Gastroesophageal sphincter (tissue), 4 donors: ENCODE measurements around the gene BAG3. TPM values are rescaled to one million over a fixed set of nuclear protein-coding genes. Genes with fewer than 3 reads are reported as not detected.
A peak's percentile ranks its signal among the peaks of the same experiment; 100 is the strongest.

ENCODE experiments used
- ATAC-seq: fragments of 150-250 bp; one replicate; pipeline ENCODE4 v1.9.1; 2016; ENCODE audit warnings: mild to moderate bottlenecking, moderate library complexity
- H3K27ac ChIP-seq, 4 donors: fragments of 200-600 bp; sonication (generic) in 3 of 4; 1 replicate in 3 of 4; 2 replicates in 1 of 4; pipeline ENCODE4 v1.5.1; 2016 to 2019
- H3K27me3 ChIP-seq: fragments of 200-600 bp; sonication (generic); one replicate; pipeline ENCODE4 v1.5.1; 2019
- H3K36me3 ChIP-seq, 2 donors: fragments of 200-600 bp; sonication (generic); one replicate each; pipeline ENCODE4 v1.5.1; 2019; ENCODE audit warnings: control low read depth in 1 of 2
- H3K4me1 ChIP-seq, 3 donors: fragments of 200-600 bp; sonication (generic); 1 replicate in 2 of 3; 2 replicates in 1 of 3; pipeline ENCODE4 v1.5.1; 2016 to 2019; ENCODE audit warnings: control low read depth in 2 of 3
- H3K4me3 ChIP-seq, 2 donors: fragments of 200-600 bp; sonication (generic); one replicate each; pipeline ENCODE4 v1.5.1; 2019; ENCODE audit warnings: mild to moderate bottlenecking in 1 of 2, moderate library complexity in 1 of 2
- H3K9me3 ChIP-seq, 3 donors: fragments of 200-600 bp; sonication (generic); one replicate each; pipeline ENCODE4 v1.5.1; 2017 to 2019; ENCODE audit warnings: control low read depth in 2 of 3
- EP300 ChIP-seq: sonication (generic); formaldehyde crosslinking; IDR thresholded peaks from one replicate; pipeline ENCODE4 v1.6.1; 2017; ENCODE audit warnings: antibody characterized with exemption, mild to moderate bottlenecking
- POLR2A ChIP-seq, 2 donors: fragments of 450-650 bp; IDR thresholded peaks; one replicate each; pipeline ENCODE4 v1.6.1; 2017; ENCODE audit warnings: antibody characterized with exemption in 2 of 2, mild to moderate bottlenecking in 2 of 2, moderate library complexity in 1 of 2
- POLR2AphosphoS5 ChIP-seq: sonication (generic); formaldehyde crosslinking; IDR thresholded peaks from one replicate; pipeline ENCODE4 v1.6.1; 2017; ENCODE audit warnings: antibody characterized with exemption
- WGBS, 2 donors: methylation state at CpG; one replicate each; pipeline ENCODE4 v1.1.5; 2018; ENCODE audit warnings: low coverage in 1 of 2; 5-methylcytosine and 5-hydroxymethylcytosine counted together
- total RNA-seq, 4 donors: library from RNA; depleted of rRNA; stranded (reverse); fragments of >200 nt; gene quantifications; one replicate each; pipeline ENCODE4 v1.1.0, GENCODE V29; 2016
- TF ChIP-seq, protein P1 (sequence below), 4 experiments: fragments of 200-600 bp in 2 of 4; fragments of 450-650 bp in 2 of 4; sonication (generic) in 1 of 4; IDR thresholded peaks; one replicate each; pipeline ENCODE4 v1.5.1; 2017 to 2019; ENCODE audit warnings: antibody characterized with exemption in 4 of 4, mild to moderate bottlenecking in 2 of 4, moderate library complexity in 2 of 4

The BAG3 gene
- total RNA-seq, 4 donors from 2014 or later = 31.2 to 80.4 (median 61.4) TPM

DNA sequence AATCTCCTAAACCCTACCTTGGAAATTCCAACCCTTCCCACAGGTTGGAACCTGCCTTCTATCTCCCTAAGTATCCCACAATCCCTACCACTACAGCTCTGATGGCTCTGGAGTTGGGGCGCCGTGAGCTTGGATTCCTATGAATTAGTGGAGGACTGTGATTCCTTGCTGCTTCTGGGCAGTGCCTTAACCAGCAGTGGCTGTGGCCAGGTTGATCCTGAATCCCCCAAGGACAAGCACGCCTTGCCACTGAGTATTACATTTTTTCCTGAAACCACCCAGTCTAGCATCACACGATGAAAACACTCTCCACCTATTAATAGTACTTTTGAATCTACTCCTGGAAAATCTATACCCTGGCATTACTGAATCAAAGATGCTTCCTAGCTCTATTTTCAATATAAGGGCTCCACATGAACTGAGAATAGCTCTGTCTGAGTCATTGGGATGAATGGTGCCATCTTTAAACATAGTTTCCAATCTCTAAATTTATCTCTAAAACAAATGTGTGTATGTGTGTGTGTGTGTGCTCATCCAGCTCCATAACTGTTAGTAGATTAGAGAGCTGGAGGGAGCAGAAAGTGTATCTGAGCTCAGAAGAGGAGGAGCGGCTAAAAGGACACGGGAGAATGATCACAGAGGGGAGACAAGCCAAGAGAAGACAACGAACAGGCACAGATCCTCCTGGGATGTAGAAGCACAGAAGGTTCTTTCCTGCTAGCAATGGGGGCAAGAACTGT is 62.7 kb downstream of the BAG3 start:
- no peaks in the 10 kb centered on the region for H3K27me3 ChIP-seq
- no peak overlapping the region for H3K27ac ChIP-seq
- H3K36me3 ChIP-seq = no peaks in the 10 kb centered on the region
- no peaks in the 10 kb centered on the region for H3K4me1 ChIP-seq
- WGBS, 2 donors = 52 to 68% methylated on average over 5 of the region's 7 CpGs
- H3K9me3 ChIP-seq = no peaks in the 10 kb centered on the region
- H3K4me3 ChIP-seq = no peak overlapping the region
- ATAC-seq = no peak
- TF ChIP-seq, protein P1, sequence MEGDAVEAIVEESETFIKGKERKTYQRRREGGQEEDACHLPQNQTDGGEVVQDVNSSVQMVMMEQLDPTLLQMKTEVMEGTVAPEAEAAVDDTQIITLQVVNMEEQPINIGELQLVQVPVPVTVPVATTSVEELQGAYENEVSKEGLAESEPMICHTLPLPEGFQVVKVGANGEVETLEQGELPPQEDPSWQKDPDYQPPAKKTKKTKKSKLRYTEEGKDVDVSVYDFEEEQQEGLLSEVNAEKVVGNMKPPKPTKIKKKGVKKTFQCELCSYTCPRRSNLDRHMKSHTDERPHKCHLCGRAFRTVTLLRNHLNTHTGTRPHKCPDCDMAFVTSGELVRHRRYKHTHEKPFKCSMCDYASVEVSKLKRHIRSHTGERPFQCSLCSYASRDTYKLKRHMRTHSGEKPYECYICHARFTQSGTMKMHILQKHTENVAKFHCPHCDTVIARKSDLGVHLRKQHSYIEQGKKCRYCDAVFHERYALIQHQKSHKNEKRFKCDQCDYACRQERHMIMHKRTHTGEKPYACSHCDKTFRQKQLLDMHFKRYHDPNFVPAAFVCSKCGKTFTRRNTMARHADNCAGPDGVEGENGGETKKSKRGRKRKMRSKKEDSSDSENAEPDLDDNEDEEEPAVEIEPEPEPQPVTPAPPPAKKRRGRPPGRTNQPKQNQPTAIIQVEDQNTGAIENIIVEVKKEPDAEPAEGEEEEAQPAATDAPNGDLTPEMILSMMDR (IDR thresholded peaks at IDR 0.05) = no peak
- no peak for TF ChIP-seq POLR2A (IDR thresholded peaks at IDR 0.05)
- no peak for TF ChIP-seq POLR2AphosphoS5
- no peak for TF ChIP-seq EP300

- no peak overlapping the region for H3K27ac ChIP-seq
- H3K4me1 ChIP-seq = no peaks in the 10 kb centered on the region
- TF ChIP-seq POLR2A (IDR thresholded peaks at IDR 0.05) (no peak), POLR2AphosphoS5 (no peak), EP300 (no peak)
- TF ChIP-seq, protein P1 (IDR thresholded peaks at IDR 0.05) = no peak
- H3K27me3 ChIP-seq = no peaks in the 10 kb centered on the region
- 51 to 67% methylated on average over 2 of the region's 2 CpGs for WGBS, 2 donors
- no peak for ATAC-seq
- H3K9me3 ChIP-seq = no peaks in the 10 kb centered on the region
- no peak overlapping the region for H3K4me3 ChIP-seq
- H3K36me3 ChIP-seq = no peaks in the 10 kb centered on the region
Observed at GRCh38 chr10:119714484-119714816, 63.3 kb downstream of the BAG3 start.

- no peaks in the 10 kb centered on the region for H3K27me3 ChIP-seq
- H3K27ac ChIP-seq = peak overlapping the region in 3 of 4 donors; percentile 14 to 37 (median 24)
- H3K36me3 ChIP-seq = no peaks in the 10 kb centered on the region
- ATAC-seq = no peak
- H3K9me3 ChIP-seq = no peaks in the 10 kb centered on the region
- 31 to 60% methylated on average over 1 to 6 of the region's 8 CpGs for WGBS, 2 donors
- H3K4me1 ChIP-seq = no peaks in the 10 kb centered on the region
- TF ChIP-seq, protein P1 (IDR thresholded peaks at IDR 0.05) = no peak
- TF ChIP-seq POLR2A (IDR thresholded peaks at IDR 0.05) (no peak), POLR2AphosphoS5 (no peak), EP300 (no peak)
- H3K4me3 ChIP-seq = no peak overlapping the region
Observed at GRCh38 chr10:119715628-119716505, 64.7 kb downstream of the BAG3 start.

GRCh38 chr10:119723161-119723560 is 72.0 kb downstream of the BAG3 start:
- Histone ChIP-seq H3K9me3 (no peaks in the 10 kb centered on the region), H3K27ac (no peak overlapping the region), H3K27me3 (no peaks in the 10 kb centered on the region), H3K4me1 (peaks cover 0 to 34% (median 22%) of the 10 kb centered on the region in 3 donors), H3K36me3 (no peaks in the 10 kb centered on the region), H3K4me3 (no peak overlapping the region)
- ATAC-seq = no peak
- 89 to 100% methylated on average over 2 of the region's 2 CpGs for WGBS, 2 donors
- TF ChIP-seq EP300 (no peak), POLR2A (IDR thresholded peaks at IDR 0.05) (no peak), POLR2AphosphoS5 (no peak)
- TF ChIP-seq, protein P1 (IDR thresholded peaks at IDR 0.05) = no peak
